Dedifferentiated amniotic fluid mesenchymal stem cell (primary cell): Measurements from ENCODE around the gene ACOXL.

Experiments
- DNase-seq: peaks from one replicate; pipeline ENCODE4 v3.0.0-alpha.2; 2016; ENCODE audit errors: extremely low spot score

The ACOXL gene

DNA sequence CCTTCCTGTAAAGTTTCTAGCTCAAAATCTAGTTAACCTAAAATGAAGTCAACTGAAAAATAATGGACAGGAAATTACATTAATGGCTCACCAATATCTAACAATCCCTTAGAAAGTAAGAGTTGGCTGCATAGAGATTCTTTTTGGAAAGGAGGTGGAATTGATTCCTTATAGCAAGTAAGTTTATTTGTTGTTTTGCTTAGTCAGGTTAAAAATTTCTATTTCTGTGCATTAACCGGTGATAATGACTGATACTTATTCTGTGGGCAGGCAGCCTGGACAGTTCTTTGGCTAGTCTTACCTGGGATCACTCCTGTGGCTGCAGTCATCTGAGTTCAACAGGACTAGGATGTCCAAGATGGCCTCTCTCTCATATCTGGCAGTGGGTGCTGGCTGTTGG is 381.5 kb downstream of the ACOXL start:
- no peak for DNase-seq

- DNase-seq: no peak
Measured at GRCh38 chr2:111116011-111116746, 383.8 kb downstream of the ACOXL start.

DNA sequence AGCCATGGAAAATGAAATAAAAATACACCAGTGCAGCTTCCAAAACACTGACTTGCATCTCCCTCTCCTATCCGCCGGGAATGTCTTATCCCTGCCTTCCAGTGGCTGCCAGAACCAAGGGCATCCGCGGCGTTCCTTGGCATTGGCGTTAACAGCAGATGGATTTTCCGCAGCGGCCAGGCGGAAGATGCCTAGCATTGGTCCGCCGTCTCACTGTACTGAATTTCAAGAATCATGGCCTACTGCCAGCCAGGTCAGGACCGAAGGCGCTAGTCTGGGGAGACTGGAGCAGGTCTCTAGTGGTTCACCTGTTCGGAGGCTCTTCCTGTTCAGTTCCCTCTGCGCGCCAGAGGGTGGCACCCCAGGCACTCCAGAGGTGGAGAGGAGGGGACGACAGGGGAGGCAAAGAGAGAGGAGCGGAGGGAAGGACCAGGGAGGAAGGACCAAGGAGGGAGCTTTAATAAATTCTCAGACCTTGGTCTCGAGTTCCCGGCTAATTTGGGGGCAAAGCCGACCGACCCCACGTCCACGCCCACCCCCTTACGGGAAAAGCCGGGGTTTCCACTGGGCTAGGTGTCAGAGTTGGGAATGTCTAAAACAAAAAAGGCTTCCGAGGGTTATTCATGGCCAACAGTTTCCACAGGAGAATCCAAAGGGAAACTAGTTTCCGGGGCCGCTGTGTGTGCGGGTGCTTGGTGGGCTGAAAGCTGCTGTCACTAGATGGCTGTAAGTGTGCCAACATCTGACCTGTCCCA is 384.6 kb downstream of the ACOXL start:
- DNase-seq: peak; percentile 65

- DNase-seq: no peak
Measured at GRCh38 chr2:111117598-111118480, 385.5 kb downstream of the ACOXL start.

DNA sequence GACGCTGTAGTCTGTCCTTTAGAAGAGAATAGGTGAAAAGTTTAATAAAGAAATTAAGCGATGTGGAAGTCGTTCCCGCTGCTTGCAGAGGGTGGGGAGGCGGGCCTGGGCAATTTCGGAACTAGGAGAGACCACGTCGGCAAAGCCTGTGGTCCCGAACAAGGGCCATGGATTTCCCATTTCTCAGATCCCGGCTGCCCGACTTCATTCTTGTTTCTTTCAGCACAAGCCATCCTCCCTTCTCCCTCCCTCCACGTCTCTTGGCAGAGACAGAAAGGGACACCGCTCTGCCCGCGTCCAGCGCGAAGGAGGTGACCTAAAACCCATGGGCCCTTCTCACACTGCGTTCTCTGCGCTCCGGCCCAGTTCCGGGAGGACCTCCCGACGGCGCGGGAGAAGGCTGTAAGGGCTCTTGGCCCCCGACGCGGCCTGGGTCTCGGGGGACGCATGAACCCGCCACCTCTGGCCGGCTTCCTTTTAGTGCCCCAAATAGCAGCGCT is 386.2 kb downstream of the ACOXL start:
- no peak for DNase-seq

- DNase-seq: no peak
Measured at GRCh38 chr2:111118981-111119821, 386.8 kb downstream of the ACOXL start.

DNA sequence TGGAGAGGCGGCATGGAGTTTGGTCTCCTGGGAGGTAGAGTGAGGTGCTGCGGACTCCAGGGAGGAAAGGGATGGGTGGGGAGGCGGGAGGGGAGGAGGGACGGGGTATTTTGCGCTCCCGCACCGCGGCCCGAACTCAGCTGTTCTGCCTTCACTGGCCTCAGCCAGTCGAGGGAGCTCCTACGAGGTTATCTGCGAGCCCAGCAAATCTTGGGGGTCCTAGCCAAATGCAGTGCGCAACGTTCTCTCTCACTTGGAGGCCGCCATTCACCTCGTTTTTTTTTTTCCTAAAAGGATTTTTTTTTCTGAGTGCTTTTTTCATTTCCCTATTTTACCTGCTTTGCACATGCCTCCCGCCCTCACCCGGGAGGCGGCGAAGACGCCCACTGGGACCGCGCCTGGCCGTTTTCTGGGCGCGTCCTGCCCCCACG is 387.5 kb downstream of the ACOXL start:
- no peak for DNase-seq

DNA sequence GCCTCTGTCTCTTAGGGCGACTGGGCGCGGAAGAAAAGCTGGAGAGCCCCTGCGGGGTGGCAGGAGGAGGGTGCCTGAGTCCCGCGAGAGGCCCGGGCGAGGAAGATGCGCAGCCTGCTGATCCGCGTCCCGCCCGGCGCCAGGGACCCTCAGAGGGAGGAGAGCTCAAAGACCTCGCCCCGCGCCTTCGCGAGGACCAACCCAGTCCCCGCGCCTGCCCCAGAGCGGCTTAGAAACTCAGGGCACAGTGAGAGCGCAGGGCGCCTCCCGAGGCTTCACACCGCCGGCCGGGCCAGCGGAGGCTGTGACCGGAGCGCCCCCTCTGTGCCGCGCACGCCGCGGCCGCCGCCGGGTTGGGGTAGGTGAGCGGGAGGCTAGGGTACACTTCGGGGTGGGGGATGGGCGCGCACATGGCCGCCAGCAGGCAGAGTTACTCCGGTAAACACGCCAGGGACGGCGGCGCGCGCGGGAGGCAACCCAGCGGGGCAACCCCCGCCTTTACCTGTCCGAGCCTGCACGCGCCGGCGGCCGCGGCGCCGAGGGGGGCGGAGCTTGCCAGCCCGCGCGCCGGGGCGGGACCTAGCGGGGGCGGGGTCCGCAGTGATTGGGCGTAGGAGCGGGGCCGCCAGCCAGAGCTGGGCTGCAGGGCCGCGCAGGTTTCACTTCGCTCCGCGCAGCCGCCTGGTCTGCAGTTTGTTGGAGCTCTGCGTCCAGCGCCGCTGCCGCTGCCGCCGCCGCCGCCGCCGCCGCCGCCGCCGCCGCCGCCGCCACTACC is 388.1 kb downstream of the ACOXL start, which contains the start of gene BCL2L11:
TSS of gene BCL2L11 (plus strand) at position 662 of the 775 bp plus-strand sequence. CDS start 2,832 bp downstream, outside the sequence.
- peak; percentile 78 for DNase-seq

DNA sequence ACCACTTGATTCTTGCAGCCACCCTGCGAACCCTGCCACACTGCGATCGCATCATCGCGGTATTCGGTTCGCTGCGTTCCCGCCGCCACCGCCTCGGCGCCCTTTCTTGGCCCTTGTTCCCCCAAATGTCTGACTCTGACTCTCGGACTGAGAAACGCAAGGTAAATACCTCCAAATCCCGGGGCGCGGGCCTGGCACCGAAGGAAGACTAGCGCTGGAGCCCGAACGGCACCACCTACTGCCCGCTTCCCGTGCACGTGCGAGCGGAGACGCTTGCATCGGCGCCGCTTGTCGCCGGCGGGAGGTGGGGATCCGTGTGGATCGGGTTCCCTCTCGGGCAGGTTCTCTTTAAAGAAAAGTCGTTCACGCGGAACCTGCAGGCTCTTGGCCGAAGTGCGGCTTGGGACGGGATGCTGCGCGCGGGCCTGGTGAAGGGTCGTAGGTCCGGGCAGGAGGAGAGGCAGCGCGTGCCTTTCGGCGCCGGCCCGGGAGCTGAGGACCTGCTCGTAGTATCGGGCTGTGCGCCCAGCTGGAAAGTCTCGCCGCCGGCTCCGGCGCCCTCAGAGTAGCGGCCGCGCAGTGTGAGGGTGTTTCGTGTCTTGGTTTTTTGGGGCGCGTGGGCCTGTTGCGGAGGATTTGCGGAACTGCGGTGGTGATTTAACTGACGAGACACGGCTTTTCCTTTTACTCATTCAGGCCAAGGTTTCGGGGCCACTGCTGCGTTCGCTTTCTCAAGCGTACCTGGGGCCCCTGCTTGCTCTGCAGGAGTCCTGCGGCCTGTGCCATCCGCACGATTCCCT is 388.9 kb downstream of the ACOXL start:
- DNase-seq: no peak

GRCh38 chr2:111121828-111122630 is 389.7 kb downstream of the ACOXL start:
- peak; percentile 74 for DNase-seq

- peak; percentile 64 for DNase-seq
Measured at GRCh38 chr2:111122631-111123421, 390.5 kb downstream of the ACOXL start.

DNA sequence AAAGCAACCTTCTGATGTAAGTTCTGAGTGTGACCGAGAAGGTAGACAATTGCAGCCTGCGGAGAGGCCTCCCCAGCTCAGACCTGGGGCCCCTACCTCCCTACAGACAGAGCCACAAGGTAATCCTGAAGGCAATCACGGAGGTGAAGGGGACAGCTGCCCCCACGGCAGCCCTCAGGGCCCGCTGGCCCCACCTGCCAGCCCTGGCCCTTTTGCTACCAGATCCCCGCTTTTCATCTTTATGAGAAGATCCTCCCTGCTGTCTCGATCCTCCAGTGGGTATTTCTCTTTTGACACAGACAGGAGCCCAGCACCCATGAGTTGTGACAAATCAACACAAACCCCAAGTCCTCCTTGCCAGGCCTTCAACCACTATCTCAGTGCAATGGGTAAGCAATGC is 391.4 kb downstream of the ACOXL start:
- DNase-seq: no peak

DNA sequence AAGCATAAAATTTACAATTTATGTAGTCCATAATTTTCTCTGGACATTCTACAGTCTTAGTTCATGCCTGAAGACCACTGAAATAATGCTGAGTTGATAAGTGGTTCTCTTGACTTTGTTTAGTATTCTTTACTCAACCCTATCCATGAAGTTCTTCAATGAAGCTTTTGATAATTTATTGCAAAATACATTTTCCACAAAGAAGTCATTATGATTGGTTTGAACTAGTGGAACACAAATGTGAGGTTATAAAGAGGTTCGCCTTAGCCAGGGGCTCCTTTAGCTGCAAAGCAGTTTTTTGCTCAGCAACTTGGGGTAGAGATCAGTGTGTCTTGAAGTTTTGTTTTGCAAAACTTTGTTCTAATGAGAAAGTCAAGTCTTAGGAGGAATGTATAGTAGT is 394.2 kb downstream of the ACOXL start:
- no peak for DNase-seq

- DNase-seq: no peak
Measured at GRCh38 chr2:111127351-111127750, 395.0 kb downstream of the ACOXL start.

DNA sequence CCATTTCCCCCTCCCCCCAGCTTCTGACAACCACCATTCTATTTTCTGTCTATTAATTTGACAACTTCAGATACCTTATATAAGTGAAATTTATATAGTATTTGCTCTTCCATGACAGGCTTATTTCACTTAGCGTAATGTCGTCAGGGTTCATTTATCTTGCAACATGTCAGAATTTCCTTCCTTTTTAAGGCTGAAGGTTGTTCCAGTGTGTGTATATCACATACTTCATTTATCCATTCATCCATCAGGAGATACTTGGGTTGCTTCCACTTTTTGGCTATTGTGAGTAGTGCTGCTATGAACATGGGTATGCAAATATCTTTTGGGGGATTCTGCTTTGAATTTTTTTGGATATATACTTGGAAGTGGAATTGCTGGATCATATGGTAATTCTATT is 395.7 kb downstream of the ACOXL start:
- no peak for DNase-seq

DNA sequence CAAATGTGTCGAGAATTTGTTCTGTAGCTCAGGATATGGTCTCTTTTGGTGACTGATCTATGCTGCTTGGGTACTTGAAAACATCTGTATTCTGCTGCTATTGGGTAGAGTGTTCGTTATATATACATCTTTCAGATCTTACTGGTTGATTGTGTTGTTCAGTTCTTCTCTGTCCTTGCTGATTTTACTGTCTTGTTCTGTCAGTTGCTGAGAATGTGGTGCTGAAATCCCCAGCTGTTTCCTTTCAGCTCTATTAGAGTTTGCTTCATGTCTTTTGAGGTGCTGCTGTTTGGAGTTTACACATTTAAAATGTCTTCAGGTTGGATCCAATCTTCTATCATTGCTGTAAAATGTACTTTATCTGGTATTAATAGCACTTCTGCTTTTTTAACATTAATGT is 401.2 kb downstream of the ACOXL start:
- DNase-seq: no peak

DNA sequence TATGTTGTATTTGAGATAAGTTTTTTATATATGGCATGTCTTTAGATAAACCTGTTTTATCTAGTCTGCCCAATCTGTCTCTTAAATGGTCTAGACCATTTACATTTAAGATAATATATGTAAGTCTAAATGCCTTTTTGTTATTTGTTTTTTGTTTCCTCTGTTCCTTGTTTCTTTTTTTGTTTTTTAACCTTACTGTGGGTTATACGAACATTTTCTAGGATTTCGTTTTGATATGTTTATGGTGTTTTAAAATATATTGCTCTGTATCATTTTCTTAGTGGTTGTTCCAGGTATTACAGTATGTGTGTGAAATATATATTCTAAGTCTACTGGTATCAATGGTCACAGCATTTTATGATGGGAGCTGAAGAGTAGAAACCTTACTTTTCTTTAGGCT is 401.7 kb downstream of the ACOXL start:
- no peak for DNase-seq
